Breast epithelium (tissue), 3 donors: ENCODE results near the gene GPR61.

Experiments
- CTCF ChIP-seq, 3 donors: fragments of 450-650 bp; IDR thresholded peaks; one replicate each; pipeline ENCODE4 v1.5.1; 2016 to 2017; ENCODE audit warnings: antibody characterized with exemption in 3 of 3, mild to moderate bottlenecking in 3 of 3, moderate library complexity in 3 of 3
- POLR2A ChIP-seq: fragments of 450-650 bp; IDR thresholded peaks from one replicate; pipeline ENCODE4 v1.6.1; 2016; ENCODE audit warnings: antibody characterized with exemption, mild to moderate bottlenecking, moderate library complexity

GRCh38 chr1:109508873-109509175, 30.8 kb upstream of the GPR61 start:
- TF ChIP-seq POLR2A: no peak
- TF ChIP-seq CTCF (IDR thresholded peaks at IDR 0.05): no peak
